NCI-H460 (cell line): ENCODE measurements around the gene AR. TPM values are rescaled to one million over a fixed set of nuclear protein-coding genes. Genes with fewer than 3 reads are reported as not detected.

Source experiments
- DNase-seq: peaks from one replicate; pipeline ENCODE4 v3.0.0-alpha.2; 2016; ENCODE audit warnings: low read depth; ENCODE audit errors: extremely low read depth
- total RNA-seq: library from RNA; depleted of rRNA; stranded (reverse); fragments of >200 nt; shearing (Covaris generic); gene quantifications from 2 replicates; pipeline ENCODE4 v1.2.3, GENCODE V29; 2014

Gene AR
- total RNA-seq, 1 experiment from 2014 or later: 8.0 TPM

DNA sequence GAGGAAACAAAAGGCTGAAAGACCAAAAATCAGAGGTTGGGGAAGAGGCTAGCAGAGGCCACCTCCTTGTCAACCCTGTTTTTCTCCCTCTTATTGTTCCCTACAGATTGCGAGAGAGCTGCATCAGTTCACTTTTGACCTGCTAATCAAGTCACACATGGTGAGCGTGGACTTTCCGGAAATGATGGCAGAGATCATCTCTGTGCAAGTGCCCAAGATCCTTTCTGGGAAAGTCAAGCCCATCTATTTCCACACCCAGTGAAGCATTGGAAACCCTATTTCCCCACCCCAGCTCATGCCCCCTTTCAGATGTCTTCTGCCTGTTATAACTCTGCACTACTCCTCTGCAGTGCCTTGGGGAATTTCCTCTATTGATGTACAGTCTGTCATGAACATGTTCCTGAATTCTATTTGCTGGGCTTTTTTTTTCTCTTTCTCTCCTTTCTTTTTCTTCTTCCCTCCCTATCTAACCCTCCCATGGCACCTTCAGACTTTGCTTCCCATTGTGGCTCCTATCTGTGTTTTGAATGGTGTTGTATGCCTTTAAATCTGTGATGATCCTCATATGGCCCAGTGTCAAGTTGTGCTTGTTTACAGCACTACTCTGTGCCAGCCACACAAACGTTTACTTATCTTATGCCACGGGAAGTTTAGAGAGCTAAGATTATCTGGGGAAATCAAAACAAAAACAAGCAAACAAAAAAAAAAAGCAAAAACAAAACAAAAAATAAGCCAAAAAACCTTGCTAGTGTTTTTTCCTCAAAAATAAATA lies 179.9 kb downstream of the AR start:
- no peak for DNase-seq

DNA sequence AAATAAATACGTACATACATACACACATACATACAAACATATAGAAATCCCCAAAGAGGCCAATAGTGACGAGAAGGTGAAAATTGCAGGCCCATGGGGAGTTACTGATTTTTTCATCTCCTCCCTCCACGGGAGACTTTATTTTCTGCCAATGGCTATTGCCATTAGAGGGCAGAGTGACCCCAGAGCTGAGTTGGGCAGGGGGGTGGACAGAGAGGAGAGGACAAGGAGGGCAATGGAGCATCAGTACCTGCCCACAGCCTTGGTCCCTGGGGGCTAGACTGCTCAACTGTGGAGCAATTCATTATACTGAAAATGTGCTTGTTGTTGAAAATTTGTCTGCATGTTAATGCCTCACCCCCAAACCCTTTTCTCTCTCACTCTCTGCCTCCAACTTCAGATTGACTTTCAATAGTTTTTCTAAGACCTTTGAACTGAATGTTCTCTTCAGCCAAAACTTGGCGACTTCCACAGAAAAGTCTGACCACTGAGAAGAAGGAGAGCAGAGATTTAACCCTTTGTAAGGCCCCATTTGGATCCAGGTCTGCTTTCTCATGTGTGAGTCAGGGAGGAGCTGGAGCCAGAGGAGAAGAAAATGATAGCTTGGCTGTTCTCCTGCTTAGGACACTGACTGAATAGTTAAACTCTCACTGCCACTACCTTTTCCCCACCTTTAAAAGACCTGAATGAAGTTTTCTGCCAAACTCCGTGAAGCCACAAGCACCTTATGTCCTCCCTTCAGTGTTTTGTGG lies 180.7 kb downstream of the AR start:
- no peak for DNase-seq

DNA sequence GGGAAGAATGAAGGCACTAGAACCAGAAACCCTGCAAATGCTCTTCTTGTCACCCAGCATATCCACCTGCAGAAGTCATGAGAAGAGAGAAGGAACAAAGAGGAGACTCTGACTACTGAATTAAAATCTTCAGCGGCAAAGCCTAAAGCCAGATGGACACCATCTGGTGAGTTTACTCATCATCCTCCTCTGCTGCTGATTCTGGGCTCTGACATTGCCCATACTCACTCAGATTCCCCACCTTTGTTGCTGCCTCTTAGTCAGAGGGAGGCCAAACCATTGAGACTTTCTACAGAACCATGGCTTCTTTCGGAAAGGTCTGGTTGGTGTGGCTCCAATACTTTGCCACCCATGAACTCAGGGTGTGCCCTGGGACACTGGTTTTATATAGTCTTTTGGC lies 181.7 kb downstream of the AR start:
- no peak for DNase-seq

DNA sequence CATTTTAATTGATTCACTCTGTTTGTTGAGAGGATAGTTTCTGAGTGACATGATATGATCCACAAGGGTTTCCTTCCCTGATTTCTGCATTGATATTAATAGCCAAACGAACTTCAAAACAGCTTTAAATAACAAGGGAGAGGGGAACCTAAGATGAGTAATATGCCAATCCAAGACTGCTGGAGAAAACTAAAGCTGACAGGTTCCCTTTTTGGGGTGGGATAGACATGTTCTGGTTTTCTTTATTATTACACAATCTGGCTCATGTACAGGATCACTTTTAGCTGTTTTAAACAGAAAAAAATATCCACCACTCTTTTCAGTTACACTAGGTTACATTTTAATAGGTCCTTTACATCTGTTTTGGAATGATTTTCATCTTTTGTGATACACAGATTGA lies 182.2 kb downstream of the AR start:
- DNase-seq: no peak

DNA sequence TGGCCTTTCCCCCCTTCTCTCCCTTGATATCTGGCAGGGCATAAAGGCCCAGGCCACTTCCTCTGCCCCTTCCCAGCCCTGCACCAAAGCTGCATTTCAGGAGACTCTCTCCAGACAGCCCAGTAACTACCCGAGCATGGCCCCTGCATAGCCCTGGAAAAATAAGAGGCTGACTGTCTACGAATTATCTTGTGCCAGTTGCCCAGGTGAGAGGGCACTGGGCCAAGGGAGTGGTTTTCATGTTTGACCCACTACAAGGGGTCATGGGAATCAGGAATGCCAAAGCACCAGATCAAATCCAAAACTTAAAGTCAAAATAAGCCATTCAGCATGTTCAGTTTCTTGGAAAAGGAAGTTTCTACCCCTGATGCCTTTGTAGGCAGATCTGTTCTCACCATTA lies 183.8 kb downstream of the AR start:
- DNase-seq: no peak

DNA sequence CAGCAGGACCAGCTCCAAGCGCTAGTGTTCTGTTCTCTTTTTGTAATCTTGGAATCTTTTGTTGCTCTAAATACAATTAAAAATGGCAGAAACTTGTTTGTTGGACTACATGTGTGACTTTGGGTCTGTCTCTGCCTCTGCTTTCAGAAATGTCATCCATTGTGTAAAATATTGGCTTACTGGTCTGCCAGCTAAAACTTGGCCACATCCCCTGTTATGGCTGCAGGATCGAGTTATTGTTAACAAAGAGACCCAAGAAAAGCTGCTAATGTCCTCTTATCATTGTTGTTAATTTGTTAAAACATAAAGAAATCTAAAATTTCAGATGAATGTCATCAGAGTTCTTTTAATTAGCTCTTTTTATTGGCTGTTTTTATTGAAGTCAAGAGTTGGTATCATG lies 186.5 kb downstream of the AR start:
- DNase-seq: no peak

DNA sequence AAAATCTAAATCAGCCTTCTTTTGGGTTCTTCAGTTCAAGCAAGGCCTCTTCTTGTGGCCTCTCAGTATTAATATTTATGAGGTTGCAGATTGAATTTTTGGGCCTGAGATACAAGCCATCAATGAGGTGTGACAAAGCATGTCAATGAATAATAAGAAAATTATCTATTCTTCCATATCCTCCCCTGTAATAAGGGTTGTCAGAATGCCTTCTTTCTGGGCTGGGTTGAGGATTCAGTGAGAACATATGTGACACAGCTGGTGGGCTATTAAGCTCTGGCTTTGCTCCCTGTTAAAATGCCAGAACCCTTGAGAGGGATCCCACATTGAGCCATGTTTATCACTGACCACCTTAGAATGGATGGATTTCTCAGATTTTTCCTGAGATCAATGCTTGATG lies 187.2 kb downstream of the AR start:
- DNase-seq: no peak

DNA sequence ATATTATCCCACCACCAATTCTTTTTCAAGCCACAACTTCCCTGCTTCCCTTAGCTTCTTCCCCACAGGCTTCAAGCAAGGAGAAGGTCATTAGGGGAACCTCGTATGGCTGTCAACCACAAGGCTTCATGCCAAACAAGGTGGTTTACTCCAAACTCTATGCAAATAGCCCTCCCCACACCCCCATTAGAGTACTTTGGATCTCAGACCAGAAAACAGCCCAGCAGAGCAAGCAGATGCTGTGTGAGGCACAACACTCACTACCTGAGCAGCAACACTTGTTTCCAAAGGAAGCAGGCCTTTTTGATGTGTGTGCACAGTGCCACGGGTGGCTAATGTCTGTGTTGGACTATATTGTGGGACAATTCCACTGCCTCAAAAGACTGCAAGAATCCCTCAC lies 189.0 kb downstream of the AR start:
- DNase-seq: no peak

DNA sequence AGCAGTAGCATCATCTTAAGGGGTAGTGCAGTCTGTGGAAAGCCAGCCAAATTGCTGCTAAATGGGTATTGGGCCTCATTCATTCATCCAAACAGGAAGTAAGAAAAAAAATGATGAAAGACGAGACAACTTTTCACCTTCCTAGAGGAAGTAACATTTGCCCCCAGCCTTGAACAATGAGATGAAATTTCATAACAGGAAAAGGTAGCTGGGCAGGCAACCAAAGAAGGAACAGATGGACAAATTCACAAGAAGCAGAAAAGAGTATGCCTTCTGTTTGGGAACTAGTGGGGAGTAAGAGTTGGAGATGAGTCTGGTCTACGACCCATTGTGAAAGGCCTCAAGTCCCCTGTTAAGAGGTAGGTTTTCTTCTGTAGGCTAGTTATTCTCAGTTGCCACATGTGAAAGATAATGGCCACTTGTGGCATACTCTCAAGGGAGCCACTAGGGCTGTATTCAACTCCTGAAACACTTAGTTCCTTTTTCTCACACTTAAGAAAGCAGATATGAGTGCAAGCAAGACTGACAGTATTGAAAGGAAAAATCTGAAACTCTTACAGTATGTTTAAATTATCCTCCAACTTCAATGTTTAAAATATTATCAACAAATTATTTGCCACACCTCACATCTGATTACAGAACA lies 190.4 kb downstream of the AR start:
- DNase-seq: no peak

DNA sequence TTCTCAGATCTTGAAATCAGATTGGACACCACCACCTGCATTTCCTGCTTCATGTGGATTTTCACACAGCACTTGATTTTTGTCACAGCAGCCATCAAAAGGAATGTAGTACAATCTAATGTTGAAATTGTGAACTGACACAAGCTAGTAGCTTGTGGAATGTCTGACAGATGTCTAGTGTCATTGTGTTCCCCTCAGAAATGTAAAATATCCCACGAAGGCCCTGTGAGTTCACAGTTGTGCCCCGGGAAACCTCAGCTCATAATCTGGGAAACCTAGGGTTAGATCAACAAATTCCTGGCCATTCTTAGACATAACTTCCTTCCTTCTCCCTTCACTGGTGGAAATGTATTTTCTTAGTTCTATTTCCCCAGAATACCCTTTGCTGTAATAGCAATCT lies 205.7 kb downstream of the AR start:
- DNase-seq: no peak

DNA sequence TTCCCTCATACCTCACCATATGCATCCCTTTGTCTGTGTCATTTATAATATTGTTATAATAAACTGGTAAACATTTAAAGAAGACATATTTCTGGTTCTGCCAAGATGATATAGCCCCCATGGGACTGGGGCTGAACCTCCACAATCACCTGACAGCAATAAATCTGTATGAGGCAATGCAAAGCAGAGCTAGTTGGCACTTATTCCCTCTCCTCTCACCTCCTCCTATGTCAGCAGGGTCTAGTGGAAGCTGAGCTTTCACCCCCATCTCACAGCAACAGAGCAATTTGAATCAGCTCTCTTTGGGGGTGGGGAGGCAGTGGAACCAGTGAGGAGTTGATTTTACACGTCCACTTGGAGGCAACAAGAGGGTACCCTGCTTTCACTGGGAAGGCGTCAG lies 206.9 kb downstream of the AR start:
- no peak for DNase-seq

DNA sequence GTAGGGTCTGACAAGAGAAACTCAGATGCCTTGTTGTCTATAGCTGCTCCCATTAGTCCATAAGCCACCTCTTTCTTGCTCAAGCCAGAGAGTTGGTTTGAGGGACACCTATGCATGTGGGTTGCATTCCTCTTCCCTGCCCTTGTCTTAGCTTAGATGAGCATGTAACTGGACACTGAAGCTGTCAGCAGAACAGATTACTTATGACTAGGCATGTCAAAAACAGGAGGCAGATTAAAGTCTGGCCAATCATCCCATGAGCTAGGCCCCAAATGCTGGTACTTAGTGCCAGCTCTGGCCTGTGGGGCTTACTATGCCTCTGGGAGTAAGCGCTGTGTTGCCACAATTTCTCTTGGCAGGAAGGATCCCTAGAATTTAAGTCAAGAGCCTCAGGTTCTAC lies 215.2 kb downstream of the AR start:
- no peak for DNase-seq

DNA sequence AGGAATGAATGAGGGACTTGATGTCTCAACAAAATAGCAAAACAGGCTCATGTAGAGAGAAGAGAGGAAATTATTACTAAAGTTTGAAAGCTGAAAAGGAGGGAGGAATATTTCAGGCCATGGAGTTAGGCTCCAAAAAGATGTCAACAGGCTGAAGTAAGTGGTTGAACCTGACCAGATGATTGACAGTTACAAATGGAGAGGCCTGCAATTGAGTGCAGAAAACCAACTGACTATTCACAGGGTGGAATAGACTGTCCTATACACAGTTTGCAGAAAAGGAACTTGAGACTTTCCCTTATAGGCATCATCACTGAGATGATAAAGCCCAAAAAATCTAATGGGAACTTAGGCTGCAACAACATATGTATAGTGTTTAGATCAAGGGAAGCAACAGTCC lies 233.3 kb downstream of the AR start:
- DNase-seq: no peak

DNA sequence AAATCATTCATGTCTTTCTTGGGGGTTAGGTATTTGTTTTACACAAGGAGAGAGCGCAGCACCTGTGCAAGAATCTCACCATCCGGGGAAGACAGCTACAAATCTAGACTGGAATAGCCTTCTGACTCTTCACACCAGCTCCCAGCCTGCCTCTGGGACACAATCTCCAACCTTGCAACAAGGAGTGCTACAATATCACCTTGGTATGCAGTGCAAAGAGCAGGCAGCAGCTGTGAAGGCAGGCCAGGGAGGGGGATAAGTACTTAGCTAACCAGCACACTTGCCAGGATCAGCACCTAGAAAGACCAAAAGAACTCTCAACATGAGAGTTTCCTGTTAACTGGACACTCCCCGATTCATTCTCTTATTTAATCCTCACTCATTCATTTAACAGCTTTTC lies 235.3 kb downstream of the AR start:
- no peak for DNase-seq
